Measurements from ENCODE around the gene WDR7.

DNA sequence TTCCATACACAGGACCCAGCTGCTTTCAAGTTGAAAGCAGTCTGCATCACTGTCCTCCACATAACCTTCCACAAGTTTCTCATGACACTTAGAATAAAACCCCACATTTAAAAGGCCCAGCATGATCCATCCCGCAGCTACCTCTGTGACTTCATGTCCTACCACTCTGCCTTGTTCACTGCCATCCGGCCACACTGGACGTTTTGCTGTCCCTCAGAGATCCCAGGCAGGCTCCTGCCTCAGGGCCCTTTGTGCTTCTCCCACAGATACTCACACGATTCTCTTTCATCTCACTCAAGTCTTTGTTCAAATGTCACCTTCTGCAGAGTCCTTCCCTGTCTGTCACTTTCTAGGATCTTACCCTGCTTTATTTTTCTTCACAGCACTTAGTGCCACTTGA lies 262.8 kb downstream of the WDR7 start:
- TF ChIP-seq, protein P1, sequence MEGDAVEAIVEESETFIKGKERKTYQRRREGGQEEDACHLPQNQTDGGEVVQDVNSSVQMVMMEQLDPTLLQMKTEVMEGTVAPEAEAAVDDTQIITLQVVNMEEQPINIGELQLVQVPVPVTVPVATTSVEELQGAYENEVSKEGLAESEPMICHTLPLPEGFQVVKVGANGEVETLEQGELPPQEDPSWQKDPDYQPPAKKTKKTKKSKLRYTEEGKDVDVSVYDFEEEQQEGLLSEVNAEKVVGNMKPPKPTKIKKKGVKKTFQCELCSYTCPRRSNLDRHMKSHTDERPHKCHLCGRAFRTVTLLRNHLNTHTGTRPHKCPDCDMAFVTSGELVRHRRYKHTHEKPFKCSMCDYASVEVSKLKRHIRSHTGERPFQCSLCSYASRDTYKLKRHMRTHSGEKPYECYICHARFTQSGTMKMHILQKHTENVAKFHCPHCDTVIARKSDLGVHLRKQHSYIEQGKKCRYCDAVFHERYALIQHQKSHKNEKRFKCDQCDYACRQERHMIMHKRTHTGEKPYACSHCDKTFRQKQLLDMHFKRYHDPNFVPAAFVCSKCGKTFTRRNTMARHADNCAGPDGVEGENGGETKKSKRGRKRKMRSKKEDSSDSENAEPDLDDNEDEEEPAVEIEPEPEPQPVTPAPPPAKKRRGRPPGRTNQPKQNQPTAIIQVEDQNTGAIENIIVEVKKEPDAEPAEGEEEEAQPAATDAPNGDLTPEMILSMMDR (conservative IDR thresholded peaks at IDR 0.05; ENCODE audit: low read depth in 2 of 2): no peak
- TF ChIP-seq JUNB (IDR thresholded peaks at IDR 0.05; ENCODE audit: unreplicated experiment) (no peak), POLR2AphosphoS5 (IDR thresholded peaks at IDR 0.05; ENCODE audit: low read depth) (no peak), EZH2 (IDR thresholded peaks at IDR 0.05; ENCODE audit: low read depth, unreplicated experiment) (no peak), CREB1 (CRISPR knock-in tag; IDR thresholded peaks at IDR 0.05; ENCODE audit: low read depth) (no peak), EZH2phosphoT487 (IDR thresholded peaks at IDR 0.05; ENCODE audit: unreplicated experiment) (no peak)
- TF ChIP-seq, protein P2, sequence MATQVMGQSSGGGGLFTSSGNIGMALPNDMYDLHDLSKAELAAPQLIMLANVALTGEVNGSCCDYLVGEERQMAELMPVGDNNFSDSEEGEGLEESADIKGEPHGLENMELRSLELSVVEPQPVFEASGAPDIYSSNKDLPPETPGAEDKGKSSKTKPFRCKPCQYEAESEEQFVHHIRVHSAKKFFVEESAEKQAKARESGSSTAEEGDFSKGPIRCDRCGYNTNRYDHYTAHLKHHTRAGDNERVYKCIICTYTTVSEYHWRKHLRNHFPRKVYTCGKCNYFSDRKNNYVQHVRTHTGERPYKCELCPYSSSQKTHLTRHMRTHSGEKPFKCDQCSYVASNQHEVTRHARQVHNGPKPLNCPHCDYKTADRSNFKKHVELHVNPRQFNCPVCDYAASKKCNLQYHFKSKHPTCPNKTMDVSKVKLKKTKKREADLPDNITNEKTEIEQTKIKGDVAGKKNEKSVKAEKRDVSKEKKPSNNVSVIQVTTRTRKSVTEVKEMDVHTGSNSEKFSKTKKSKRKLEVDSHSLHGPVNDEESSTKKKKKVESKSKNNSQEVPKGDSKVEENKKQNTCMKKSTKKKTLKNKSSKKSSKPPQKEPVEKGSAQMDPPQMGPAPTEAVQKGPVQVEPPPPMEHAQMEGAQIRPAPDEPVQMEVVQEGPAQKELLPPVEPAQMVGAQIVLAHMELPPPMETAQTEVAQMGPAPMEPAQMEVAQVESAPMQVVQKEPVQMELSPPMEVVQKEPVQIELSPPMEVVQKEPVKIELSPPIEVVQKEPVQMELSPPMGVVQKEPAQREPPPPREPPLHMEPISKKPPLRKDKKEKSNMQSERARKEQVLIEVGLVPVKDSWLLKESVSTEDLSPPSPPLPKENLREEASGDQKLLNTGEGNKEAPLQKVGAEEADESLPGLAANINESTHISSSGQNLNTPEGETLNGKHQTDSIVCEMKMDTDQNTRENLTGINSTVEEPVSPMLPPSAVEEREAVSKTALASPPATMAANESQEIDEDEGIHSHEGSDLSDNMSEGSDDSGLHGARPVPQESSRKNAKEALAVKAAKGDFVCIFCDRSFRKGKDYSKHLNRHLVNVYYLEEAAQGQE (IDR thresholded peaks at IDR 0.05; ENCODE audit: unreplicated experiment): no peak
